HUES48 (cell line): ENCODE data around the gene ROPN1.
"Not testable (repeated sequence)": the region's sequence is repeated elsewhere in the genome, so short reads cannot be mapped to it uniquely, and the experiment has no call there.

Experiments used
- H3K27ac ChIP-seq: one replicate; pipeline ENCODE4 v1.7.0; 2013; ENCODE audit warnings: low read depth, low read length, inconsistent platforms
- H3K27me3 ChIP-seq: 2 replicates; pipeline ENCODE4 v1.6.1; 2013; ENCODE audit warnings: mild to moderate bottlenecking, low read length; ENCODE audit not compliant: control insufficient read depth, insufficient read depth
- H3K36me3 ChIP-seq: 2 replicates; pipeline ENCODE4 v1.6.1; 2013; ENCODE audit warnings: low read length; ENCODE audit not compliant: control insufficient read depth, insufficient read depth
- H3K4me1 ChIP-seq: 2 replicates; pipeline ENCODE4 v1.6.1; 2013; ENCODE audit warnings: mild to moderate bottlenecking, low read length; ENCODE audit not compliant: control insufficient read depth, insufficient read depth
- H3K4me3 ChIP-seq: 2 replicates; pipeline ENCODE4 v1.5.1; 2013; ENCODE audit warnings: mild to moderate bottlenecking, low read depth, low read length
- H3K9ac ChIP-seq: 2 replicates; pipeline ENCODE4 v1.6.1; 2013; ENCODE audit warnings: mild to moderate bottlenecking, low read depth, low read length, moderate library complexity
- H3K9me3 ChIP-seq: 2 replicates; pipeline ENCODE4 v1.6.1; 2013; ENCODE audit warnings: low read length; ENCODE audit not compliant: control insufficient read depth, insufficient read depth

ROPN1 gene

GRCh38 chr3:123967260-123967659, 24.7 kb downstream of the ROPN1 start:
- H3K9me3 ChIP-seq, H3K27ac ChIP-seq, H3K4me3 ChIP-seq, H3K27me3 ChIP-seq, H3K4me1 ChIP-seq, H3K36me3 ChIP-seq, H3K9ac ChIP-seq: not testable (repeated sequence)

- H3K27ac ChIP-seq, H3K36me3 ChIP-seq, H3K9ac ChIP-seq, H3K4me1 ChIP-seq, H3K9me3 ChIP-seq, H3K4me3 ChIP-seq: not testable (repeated sequence)
- peaks cover 14% of the 10 kb centered on the region for H3K27me3 ChIP-seq
These were observed 25.1 kb downstream of the ROPN1 start for GRCh38 chr3:123966799-123967198.

GRCh38 chr3:123964793-123965192, 27.1 kb downstream of the ROPN1 start:
- H3K9me3 ChIP-seq, H3K27ac ChIP-seq, H3K4me1 ChIP-seq, H3K4me3 ChIP-seq, H3K36me3 ChIP-seq, H3K9ac ChIP-seq: not testable (repeated sequence)
- H3K27me3 ChIP-seq = peaks cover 17% of the 10 kb centered on the region

- Histone ChIP-seq H3K9ac (no peak overlapping the region), H3K4me1 (peaks cover 6% of the 10 kb centered on the region; the same call in 1 of the 2 replicates), H3K27me3 (peaks cover 17% of the 10 kb centered on the region), H3K4me3 (peak overlapping the region; percentile 95), H3K27ac (no peak overlapping the region), H3K9me3 (no peaks in the 10 kb centered on the region), H3K36me3 (peaks cover 10% of the 10 kb centered on the region)
These were observed 30.4 kb downstream of the ROPN1 start for GRCh38 chr3:123961508-123961856.

- H3K9me3 ChIP-seq = no peaks in the 10 kb centered on the region
- H3K4me3 ChIP-seq = peak within 1 kb of the TSS; percentile 95
- peaks cover 17% of the 10 kb centered on the region for H3K27me3 ChIP-seq
- H3K9ac ChIP-seq = peak within 1 kb of the TSS; percentile 96
- peaks cover 15% of the 10 kb centered on the region for H3K36me3 ChIP-seq
- peak within 1 kb of the TSS; percentile 98 for H3K27ac ChIP-seq
- H3K4me1 ChIP-seq = peaks cover 6% of the 10 kb centered on the region; the same call in 1 of the 2 replicates
These were observed 31.0 kb downstream of the ROPN1 start, which contains the start of gene CCDC14 for GRCh38 chr3:123960781-123961507. Gene CCDC14 (minus strand): TSS chr3:123961229. CDS start chr3:123961173, 56 bp downstream.

GRCh38 chr3:123953735-123954134, 38.2 kb downstream of the ROPN1 start:
- H3K27ac ChIP-seq = no peak overlapping the region
- no peak overlapping the region for H3K9ac ChIP-seq
- no peaks in the 10 kb centered on the region for H3K27me3 ChIP-seq
- no peak overlapping the region for H3K4me3 ChIP-seq
- H3K9me3 ChIP-seq = no peaks in the 10 kb centered on the region
- peaks cover 75% of the 10 kb centered on the region for H3K36me3 ChIP-seq
- H3K4me1 ChIP-seq = no peaks in the 10 kb centered on the region

- Histone ChIP-seq H3K36me3 (peaks cover 81% of the 10 kb centered on the region), H3K27me3 (no peaks in the 10 kb centered on the region), H3K4me3 (no peak overlapping the region), H3K9me3 (no peaks in the 10 kb centered on the region), H3K27ac (no peak overlapping the region), H3K4me1 (no peaks in the 10 kb centered on the region), H3K9ac (no peak overlapping the region)
These were observed 38.9 kb downstream of the ROPN1 start for GRCh38 chr3:123952844-123953520.

- Histone ChIP-seq H3K9ac (no peak overlapping the region), H3K36me3 (peaks cover 93% of the 10 kb centered on the region), H3K27ac (no peak overlapping the region), H3K4me3 (no peak overlapping the region), H3K4me1 (no peaks in the 10 kb centered on the region), H3K27me3 (no peaks in the 10 kb centered on the region), H3K9me3 (no peaks in the 10 kb centered on the region)
These were observed 40.1 kb downstream of the ROPN1 start for GRCh38 chr3:123951522-123952447.

- H3K27me3 ChIP-seq = no peaks in the 10 kb centered on the region
- H3K9me3 ChIP-seq = no peaks in the 10 kb centered on the region
- no peak overlapping the region for H3K4me3 ChIP-seq
- H3K36me3 ChIP-seq = peaks cover 94% of the 10 kb centered on the region
- H3K27ac ChIP-seq = no peak overlapping the region
- H3K9ac ChIP-seq = no peak overlapping the region
- H3K4me1 ChIP-seq = no peaks in the 10 kb centered on the region
These were observed 42.3 kb downstream of the ROPN1 start for GRCh38 chr3:123949641-123950040.

GRCh38 chr3:123948449-123948848, 43.5 kb downstream of the ROPN1 start:
- H3K36me3 ChIP-seq = peaks cover 95% of the 10 kb centered on the region

More at GRCh38 chr3:123948449-123948848, 43.5 kb downstream of the ROPN1 start:
- Histone ChIP-seq H3K9ac (no peak overlapping the region), H3K9me3 (no peaks in the 10 kb centered on the region), H3K27ac (no peak overlapping the region), H3K27me3 (no peaks in the 10 kb centered on the region), H3K4me3 (no peak overlapping the region), H3K4me1 (no peaks in the 10 kb centered on the region)
